Measurements from ENCODE around the gene PLEKHA8.
A peak's percentile ranks its signal among the peaks of the same experiment; 100 is the strongest.

The PLEKHA8 gene

DNA sequence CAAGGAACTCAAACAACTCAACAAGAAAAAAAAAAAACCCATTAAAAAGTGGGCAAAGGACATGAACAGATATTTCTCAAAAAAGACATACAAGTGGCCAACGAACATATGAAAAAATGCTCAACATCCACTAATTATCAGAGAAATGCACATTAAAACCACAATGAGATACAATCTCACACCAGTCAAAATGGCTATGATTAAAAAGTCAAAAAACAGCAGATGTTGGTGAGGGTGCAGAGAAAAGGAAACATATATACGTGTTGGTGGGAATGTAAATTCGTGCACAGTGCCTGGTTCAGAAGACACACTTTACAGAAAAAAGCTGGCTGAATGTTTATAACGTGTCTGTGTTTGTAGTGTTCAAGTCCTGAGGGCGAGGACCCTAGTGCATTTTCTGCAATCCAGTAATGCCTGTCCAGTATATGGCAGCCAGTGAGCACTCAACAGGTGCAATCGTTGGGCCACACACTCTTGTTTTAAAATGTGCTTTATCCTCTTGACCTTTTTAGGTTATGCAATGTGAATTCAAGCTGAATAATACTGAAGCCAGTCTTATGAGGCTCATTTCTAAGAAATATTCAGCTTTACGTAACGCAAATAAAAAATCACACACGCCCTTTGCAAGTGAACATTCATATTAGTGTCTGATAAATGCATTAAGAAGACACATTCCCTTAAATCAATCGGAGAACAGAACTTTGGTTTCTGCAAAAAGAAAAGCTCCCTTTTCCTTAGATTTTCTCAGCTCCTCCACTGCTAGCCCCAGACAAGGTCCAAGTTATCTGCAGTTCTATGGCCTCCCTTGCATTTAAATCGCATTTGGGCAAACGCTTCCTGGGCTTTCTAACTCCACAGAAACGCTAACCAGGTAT is 105.8 kb downstream of the PLEKHA8 start:
- TF ChIP-seq, protein P1, sequence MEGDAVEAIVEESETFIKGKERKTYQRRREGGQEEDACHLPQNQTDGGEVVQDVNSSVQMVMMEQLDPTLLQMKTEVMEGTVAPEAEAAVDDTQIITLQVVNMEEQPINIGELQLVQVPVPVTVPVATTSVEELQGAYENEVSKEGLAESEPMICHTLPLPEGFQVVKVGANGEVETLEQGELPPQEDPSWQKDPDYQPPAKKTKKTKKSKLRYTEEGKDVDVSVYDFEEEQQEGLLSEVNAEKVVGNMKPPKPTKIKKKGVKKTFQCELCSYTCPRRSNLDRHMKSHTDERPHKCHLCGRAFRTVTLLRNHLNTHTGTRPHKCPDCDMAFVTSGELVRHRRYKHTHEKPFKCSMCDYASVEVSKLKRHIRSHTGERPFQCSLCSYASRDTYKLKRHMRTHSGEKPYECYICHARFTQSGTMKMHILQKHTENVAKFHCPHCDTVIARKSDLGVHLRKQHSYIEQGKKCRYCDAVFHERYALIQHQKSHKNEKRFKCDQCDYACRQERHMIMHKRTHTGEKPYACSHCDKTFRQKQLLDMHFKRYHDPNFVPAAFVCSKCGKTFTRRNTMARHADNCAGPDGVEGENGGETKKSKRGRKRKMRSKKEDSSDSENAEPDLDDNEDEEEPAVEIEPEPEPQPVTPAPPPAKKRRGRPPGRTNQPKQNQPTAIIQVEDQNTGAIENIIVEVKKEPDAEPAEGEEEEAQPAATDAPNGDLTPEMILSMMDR (IDR thresholded peaks at IDR 0.05), result no peak
- no peak for DNase-seq (ENCODE audit: low spot score)

DNA sequence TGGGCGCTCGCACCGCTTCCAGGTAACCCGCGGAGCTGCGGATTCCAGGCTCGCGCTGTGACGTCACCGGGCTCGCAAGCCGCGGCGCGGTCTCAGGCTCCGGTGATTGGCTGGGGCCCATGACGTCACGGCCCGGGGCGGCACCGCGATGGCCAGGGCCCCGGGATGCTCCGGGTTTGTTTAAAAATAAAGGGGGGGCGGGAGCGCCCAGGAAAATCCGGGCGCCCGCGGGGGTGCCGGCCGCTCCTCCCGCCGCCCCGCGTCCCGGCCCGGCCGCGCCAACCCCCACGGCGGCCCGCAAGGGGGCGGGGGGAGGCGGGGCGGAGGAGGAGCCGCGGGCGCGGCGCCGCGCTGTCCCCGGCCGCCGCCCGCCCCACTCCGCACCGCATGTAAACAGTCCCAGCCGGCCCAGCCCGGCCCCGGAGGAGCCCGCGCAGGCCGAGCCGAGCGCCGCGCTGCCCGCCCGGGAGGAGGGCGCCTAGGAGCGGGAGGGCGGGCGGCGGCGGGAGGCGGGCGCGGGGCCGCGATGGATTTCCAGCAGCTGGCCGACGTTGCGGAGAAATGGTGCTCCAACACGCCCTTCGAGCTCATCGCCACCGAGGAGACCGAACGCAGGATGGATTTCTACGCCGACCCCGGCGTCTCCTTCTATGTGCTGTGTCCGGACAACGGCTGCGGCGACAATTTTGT is 106.5 kb downstream of the PLEKHA8 start, which contains the start of gene MTURN:
MTURN (plus strand) TSS at position 376 of the 690 bp plus-strand sequence; CDS start at position 527, 151 bp downstream.
- H3K4me3 ChIP-seq, result peak within 1 kb of the TSS; percentile 97
- TF ChIP-seq, protein P1 (IDR thresholded peaks at IDR 0.05), result no peak
- peak; percentile 92 for DNase-seq (ENCODE audit: low spot score)
- peak within 1 kb of the TSS; percentile 95 to 98 for H3K27ac ChIP-seq

More for the DNA sequence above, 105.8 kb downstream of the PLEKHA8 start:
- peak overlapping the region; percentile 95 to 98 for H3K27ac ChIP-seq
- H3K4me3 ChIP-seq, result peak overlapping the region; percentile 97

DNA sequence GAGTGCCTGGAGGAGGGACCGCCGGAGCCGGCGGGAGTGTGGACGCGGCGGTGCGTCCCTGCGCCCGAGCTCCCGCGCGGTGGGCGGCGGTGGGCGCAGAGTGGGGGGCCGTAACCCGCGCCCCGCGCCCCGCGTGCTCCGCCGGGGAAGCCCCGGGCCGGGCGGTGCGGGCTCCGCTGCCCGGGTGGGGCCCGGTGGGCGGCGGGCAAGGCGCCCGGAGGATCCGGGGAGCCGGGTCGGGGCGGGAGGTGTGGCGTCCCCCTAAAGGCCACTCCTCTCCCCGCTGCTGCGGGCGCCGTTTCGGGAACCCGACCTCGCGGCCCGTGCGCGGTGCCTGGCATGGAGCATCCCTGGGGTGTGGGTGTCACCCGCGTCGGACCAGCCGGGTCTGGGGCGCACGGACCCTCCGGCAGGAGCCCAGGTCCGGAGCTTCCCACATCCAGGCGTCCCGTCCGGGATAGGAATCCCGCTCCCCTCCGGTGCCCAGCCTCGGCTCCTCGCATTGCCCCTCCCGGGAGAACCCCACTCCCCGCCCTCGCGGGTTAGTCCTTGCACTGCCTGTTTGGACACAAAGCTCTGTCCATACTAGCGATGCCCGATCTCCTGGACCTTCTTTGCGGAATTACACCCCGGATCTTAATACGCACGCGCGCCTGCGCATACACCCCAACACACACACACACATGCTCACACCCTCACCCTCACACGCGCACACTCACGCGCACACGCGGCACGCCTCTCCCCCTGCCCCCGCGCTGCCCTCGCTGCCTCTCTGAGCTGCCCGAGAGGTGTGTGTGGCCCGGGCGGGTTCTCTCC is 107.3 kb downstream of the PLEKHA8 start:
- Histone ChIP-seq H3K27ac (peak overlapping the region; percentile 95 to 98), H3K4me3 (peak overlapping the region; percentile 97)
- TF ChIP-seq, protein P1 (IDR thresholded peaks at IDR 0.05), result no peak
- peak; percentile 84 for DNase-seq (ENCODE audit: low spot score)

DNA sequence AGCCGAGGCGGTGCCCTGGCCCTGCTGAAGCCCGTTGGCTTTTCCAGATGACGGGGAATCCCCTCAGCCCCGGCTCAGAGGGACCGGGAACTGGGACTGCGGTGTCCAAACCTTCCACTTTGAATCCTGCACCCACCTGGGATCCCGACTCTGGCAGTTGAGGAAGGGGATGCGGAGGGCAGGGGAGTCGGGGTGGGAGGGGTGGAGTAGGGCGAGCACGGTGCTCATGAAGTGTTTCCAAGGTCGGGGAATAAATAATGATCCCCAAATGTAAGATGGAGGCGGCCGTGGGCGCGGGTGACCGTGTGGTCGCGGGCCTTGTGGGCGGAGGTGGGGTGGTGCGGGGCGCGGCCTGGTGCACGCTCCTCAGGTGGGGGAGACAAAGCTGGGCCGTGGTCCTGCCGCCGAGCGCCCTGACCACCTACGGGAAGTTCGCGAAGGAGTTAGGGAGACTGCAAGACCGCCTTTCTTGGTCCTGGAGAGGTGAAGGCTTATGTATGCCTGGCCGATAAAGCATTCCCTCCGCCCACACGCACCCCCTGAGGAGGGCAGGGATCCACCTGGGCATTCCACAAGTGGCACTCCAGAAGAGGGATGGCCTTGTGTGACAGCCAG is 108.0 kb downstream of the PLEKHA8 start:
- peak overlapping the region; percentile 95 to 98 for H3K27ac ChIP-seq
- peak overlapping the region; percentile 97 for H3K4me3 ChIP-seq
- TF ChIP-seq, protein P1 (IDR thresholded peaks at IDR 0.05), result no peak
- no peak for DNase-seq (ENCODE audit: low spot score)

DNA sequence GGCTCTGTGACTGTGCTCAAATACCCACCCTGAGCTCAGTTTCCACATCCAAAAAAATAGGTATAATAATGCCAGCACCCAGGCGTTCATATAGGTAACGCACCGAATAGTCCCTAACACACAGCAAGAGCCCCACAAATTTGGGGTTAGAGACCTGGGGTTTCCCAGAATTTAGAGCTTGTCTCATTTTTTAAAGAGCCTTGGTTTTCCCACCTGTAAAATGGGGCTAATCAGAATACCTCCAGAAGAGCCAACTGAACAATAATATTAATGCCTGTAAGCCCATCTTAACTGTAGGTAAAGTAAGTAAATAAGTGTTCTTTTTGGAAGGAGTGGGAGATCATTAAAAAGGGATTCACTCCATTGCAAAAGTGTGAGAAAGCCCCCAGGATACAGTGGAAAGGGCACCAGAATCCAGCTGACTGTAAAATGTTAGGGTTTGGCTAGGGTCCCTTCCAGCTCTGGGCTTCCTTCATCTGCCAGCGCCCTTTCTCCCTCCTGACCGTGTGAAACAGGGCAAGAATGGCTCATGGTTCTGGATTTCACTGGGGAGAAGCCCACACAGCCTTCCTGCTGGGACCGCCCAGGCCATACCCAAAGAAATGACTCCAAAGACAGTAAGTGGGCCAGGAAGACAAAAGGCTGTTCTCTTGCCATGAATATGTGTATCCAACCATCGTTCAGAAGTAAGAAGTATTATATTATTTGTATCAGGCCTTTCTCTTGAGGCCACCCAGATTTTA is 108.7 kb downstream of the PLEKHA8 start:
- no peak for DNase-seq (ENCODE audit: low spot score)
- TF ChIP-seq, protein P1 (IDR thresholded peaks at IDR 0.05), result no peak
- peak overlapping the region; percentile 95 to 98 for H3K27ac ChIP-seq
- H3K4me3 ChIP-seq, result peak overlapping the region; percentile 97
